Measurements from ENCODE around the gene SH2B3. TPM values are rescaled to one million over a fixed set of nuclear protein-coding genes. Genes with fewer than 3 reads are reported as not detected.
"Not testable (repeated sequence)": the region's sequence is repeated elsewhere in the genome, so short reads cannot be mapped to it uniquely, and the experiment has no call there.

SH2B3 gene
- total and polyA plus RNA-seq, 2 donors from 2014 or later, result 7.3 to 35.0 TPM

DNA sequence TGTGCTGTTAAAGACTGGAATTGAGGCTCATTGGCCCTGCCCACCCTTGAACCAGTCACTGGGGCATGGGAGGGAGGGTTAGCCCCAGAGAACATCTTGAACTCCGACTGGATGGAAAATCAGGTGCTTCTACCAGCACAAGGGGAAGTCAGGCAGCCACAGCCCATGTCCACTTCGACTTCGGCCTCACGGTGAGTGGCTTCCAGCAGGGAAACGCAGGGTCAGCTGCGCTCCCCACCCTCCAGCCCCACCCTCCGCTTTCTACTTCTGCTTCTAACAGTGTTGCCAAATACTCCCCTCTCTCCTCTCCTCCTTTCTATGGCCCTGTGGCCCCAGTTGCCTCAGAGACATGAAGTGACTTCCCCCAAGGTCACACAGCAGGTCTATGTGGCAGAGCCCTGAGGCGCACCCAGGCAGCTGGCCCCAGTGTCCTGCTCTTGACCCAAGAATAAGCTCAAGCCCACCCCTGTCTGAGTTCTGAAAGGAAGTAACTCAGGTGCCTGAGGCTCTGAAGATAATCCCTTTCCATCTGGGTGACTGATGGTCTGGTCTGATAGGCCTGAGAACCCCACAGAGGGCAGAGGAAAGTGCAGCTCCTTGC, 11.9 kb upstream of the SH2B3 start:
- H3K27ac ChIP-seq (ENCODE audit: low read depth in 2 of 2, low read length in 2 of 2), result no peak overlapping the region
- FAIRE-seq, result no peak

DNA sequence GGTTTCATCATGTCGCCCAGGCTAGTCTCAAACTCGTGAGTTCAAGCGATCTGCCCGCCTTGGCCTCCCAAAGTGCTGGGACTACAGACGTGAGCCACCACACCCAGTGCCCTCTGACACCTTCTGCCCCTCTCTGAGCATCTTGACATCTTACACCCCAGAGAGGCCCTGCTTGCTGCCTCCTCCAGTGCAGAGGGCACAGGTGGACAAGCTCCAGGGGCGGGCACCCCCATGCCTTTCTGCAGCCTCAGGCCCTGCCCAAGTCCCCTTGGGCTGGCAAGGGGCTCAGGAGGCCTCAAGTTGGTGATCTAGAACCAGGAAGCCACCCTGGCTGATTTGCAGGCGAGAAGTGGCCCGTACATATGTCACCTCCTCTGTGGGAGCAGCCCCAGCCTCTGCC, 11.2 kb upstream of the SH2B3 start:
- Histone ChIP-seq H3K4me1 (ENCODE audit: control insufficient read depth in 2 of 3, insufficient read depth in 2 of 3, low read depth in 1 of 3, low read length in 3 of 3) (peaks cover 0 to 5% (median 0%) of the 10 kb centered on the region in 3 donors), H3K27me3 (ENCODE audit: control insufficient read depth, insufficient read depth, low read length) (no peaks in the 10 kb centered on the region), H3K4me3 (ENCODE audit: low read length in 3 of 3) (no peak overlapping the region), H3K27ac (ENCODE audit: low read depth in 2 of 2, low read length in 2 of 2) (no peak overlapping the region), H3K9me3 (ENCODE audit: control insufficient read depth in 2 of 3, insufficient read depth in 1 of 3, low read length in 3 of 3) (no peaks in the 10 kb centered on the region), H3K36me3 (ENCODE audit: control insufficient read depth in 2 of 3, insufficient read depth in 3 of 3, low read length in 3 of 3) (no peaks in the 10 kb centered on the region), H3K9ac (ENCODE audit: low read length in 3 of 3) (no peak overlapping the region)
- intact Hi-C loops (cut with DNase I), result no loop called here
- no peak for FAIRE-seq
- TF ChIP-seq, protein P1, sequence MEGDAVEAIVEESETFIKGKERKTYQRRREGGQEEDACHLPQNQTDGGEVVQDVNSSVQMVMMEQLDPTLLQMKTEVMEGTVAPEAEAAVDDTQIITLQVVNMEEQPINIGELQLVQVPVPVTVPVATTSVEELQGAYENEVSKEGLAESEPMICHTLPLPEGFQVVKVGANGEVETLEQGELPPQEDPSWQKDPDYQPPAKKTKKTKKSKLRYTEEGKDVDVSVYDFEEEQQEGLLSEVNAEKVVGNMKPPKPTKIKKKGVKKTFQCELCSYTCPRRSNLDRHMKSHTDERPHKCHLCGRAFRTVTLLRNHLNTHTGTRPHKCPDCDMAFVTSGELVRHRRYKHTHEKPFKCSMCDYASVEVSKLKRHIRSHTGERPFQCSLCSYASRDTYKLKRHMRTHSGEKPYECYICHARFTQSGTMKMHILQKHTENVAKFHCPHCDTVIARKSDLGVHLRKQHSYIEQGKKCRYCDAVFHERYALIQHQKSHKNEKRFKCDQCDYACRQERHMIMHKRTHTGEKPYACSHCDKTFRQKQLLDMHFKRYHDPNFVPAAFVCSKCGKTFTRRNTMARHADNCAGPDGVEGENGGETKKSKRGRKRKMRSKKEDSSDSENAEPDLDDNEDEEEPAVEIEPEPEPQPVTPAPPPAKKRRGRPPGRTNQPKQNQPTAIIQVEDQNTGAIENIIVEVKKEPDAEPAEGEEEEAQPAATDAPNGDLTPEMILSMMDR (IDR thresholded peaks at IDR 0.05; ENCODE audit: borderline replicate concordance, extremely low read depth, insufficient read depth), result no peak
- no peak for DNase-seq

More for the DNA sequence above, 11.9 kb upstream of the SH2B3 start:
- H3K27me3 ChIP-seq (ENCODE audit: control insufficient read depth, insufficient read depth, low read length), result no peaks in the 10 kb centered on the region
- TF ChIP-seq, protein P1 (IDR thresholded peaks at IDR 0.05; ENCODE audit: borderline replicate concordance, extremely low read depth, insufficient read depth), result no peak
- no peaks in the 10 kb centered on the region for H3K36me3 ChIP-seq (ENCODE audit: control insufficient read depth in 2 of 3, insufficient read depth in 3 of 3, low read length in 3 of 3)
- H3K4me3 ChIP-seq (ENCODE audit: low read length in 3 of 3), result no peak overlapping the region
- no peaks in the 10 kb centered on the region for H3K9me3 ChIP-seq (ENCODE audit: control insufficient read depth in 2 of 3, insufficient read depth in 1 of 3, low read length in 3 of 3)
- peaks cover 0 to 3% (median 0%) of the 10 kb centered on the region in 3 donors for H3K4me1 ChIP-seq (ENCODE audit: control insufficient read depth in 2 of 3, insufficient read depth in 2 of 3, low read depth in 1 of 3, low read length in 3 of 3)
- DNase-seq, result no peak
- no peak overlapping the region for H3K9ac ChIP-seq (ENCODE audit: low read length in 3 of 3)
- intact Hi-C loops (cut with DNase I), result no loop called here

DNA sequence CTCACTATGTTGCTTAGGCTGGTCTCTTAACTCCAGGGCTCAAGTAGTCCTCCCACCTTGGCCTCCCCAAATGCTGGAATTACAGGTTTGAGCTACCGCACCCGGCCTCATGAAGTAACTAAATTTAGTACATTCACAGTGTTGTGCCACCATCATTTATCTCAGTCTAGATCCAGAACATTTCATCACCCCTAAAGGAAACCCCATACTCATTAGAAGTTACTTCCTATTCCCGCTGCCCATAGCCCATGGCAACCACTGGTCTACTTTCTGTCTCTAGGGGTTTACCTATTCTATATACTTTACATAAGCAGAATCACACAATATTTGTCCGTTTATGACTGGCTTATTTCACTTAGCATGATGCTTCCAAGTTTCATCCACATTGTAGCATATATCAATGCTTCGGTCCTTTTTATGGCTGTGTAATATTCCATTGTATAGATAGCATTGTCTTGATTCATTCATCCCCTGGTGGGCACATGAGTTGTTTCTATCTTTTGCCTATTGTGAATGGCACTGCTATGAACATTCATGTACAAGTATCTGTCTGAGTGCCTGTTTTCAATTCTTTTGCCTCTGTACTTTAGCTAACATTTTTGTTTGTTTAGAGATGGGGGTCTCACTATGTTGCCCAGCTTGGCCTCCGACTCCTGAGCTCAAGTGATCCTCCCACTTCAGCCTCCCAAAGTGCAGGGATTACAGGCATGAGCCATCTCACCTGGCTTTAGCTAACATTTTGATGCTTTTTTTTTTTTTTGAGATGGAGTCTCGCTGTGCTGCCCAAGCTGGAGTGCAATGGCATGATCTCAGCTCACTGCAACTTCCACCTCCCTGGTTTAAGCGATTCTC, 10.2 kb upstream of the SH2B3 start:
- Histone ChIP-seq H3K4me1 (ENCODE audit: control insufficient read depth in 2 of 3, insufficient read depth in 2 of 3, low read depth in 1 of 3, low read length in 3 of 3) (peaks cover 0 to 5% (median 0%) of the 10 kb centered on the region in 3 donors), H3K9me3 (ENCODE audit: control insufficient read depth in 2 of 3, insufficient read depth in 1 of 3, low read length in 3 of 3) (no peaks in the 10 kb centered on the region), H3K27me3 (ENCODE audit: control insufficient read depth, insufficient read depth, low read length) (no peaks in the 10 kb centered on the region), H3K27ac (ENCODE audit: low read depth in 2 of 2, low read length in 2 of 2) (no peak overlapping the region), H3K4me3 (ENCODE audit: low read length in 3 of 3) (no peak overlapping the region), H3K36me3 (ENCODE audit: control insufficient read depth in 2 of 3, insufficient read depth in 3 of 3, low read length in 3 of 3) (no peaks in the 10 kb centered on the region), H3K9ac (ENCODE audit: low read length in 3 of 3) (no peak overlapping the region)
- intact Hi-C loops (cut with DNase I), result loop anchor here (5.0 kb wide), 1 partner anchor 57 kb away; no protein-coding TSS in a partner anchor
- TF ChIP-seq, protein P1 (IDR thresholded peaks at IDR 0.05; ENCODE audit: borderline replicate concordance, extremely low read depth, insufficient read depth), result no peak
- no peak for FAIRE-seq
- no peak for DNase-seq

DNA sequence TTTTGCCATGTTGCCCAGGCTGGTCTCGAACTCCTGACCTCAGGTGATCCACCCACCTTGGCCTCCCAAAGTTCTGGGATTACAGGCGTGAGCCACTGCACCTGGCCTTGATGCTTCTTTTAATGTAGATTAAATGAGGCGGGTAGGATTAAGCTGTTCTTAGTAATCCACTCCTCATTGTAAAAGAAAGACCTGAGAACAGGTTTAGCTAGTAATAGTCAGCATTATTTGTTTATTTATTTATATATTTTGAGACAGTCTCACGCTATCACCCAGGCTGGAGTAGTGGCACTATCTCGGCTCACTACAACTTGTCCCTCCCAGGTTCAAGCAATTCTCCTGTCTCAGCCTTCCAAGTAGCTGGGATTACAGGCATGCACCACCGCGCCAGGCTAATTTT, 9.5 kb upstream of the SH2B3 start:
- H3K36me3 ChIP-seq (ENCODE audit: control insufficient read depth in 2 of 3, insufficient read depth in 3 of 3, low read length in 3 of 3); FAIRE-seq; H3K4me3 ChIP-seq (ENCODE audit: low read length in 3 of 3); H3K27me3 ChIP-seq (ENCODE audit: control insufficient read depth, insufficient read depth, low read length); DNase-seq; H3K9me3 ChIP-seq (ENCODE audit: control insufficient read depth in 2 of 3, insufficient read depth in 1 of 3, low read length in 3 of 3); H3K4me1 ChIP-seq (ENCODE audit: control insufficient read depth in 2 of 3, insufficient read depth in 2 of 3, low read depth in 1 of 3, low read length in 3 of 3); H3K9ac ChIP-seq (ENCODE audit: low read length in 3 of 3); H3K27ac ChIP-seq (ENCODE audit: low read depth in 2 of 2, low read length in 2 of 2): not testable (repeated sequence)
- intact Hi-C loops (cut with DNase I), result loop anchor here (5.0 kb wide), 1 partner anchor 56 kb away; no protein-coding TSS in a partner anchor
